OCI-M2 (cell line): ENCODE measurements around the gene MRPS23.

Source experiments
- DNase-seq: peaks from one replicate; lab custom pipeline; 2025; ENCODE audit not compliant: unreplicated experiment; lab: John Stamatoyannopoulos, UW

Gene MRPS23

DNA sequence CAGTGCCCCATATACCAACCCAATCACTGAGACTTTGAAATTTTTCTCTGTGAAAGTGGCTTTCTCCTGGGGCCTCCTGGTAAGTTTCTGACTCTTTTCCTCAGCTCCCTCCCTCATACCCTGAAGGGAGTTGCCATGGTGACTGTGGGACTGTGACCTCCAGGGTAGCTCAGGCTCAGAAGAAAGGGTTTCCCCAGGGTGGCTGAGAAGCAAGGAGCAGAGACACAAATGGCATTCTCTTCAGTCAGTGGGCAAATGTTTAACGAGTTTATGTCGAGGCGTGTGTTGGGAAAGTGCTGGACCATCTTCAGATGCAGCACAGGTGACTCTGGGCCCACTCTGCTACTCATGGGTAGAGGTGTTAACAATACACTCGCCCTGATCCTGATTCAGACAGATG lies 46.8 kb downstream of the MRPS23 start:
- DNase-seq, result no peak

DNA sequence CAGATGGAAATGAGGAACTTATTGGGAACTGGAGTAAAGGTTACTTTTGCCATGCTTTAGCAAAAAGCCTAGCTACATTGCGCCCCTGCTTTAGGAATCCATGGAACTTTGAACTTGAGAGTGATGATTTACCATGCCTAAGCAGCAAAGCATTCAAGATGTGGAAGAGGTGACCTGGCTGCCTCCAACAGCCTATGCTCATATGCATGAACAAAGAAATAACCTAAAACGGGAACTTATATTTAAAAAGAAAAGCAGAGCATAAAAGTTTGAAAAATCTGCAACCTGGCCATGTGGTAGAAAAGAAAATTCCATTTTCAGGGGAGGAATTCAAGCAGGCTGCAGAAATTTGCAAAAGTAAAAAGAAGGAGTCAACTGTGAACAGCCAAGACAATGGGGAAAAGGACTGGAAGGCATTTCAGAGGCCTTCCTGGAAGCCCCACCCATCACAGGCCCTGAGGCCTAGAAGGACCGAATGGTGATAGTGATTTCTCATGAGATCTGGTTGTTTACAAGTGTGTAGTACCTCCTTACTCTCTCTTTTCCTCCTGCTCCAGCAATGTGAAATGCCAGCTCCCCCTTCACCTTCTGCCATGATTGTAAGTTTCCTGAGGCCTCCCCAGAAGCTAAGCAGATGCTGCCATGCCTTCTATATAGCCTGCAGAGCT lies 48.7 kb downstream of the MRPS23 start:
- no peak for DNase-seq

DNA sequence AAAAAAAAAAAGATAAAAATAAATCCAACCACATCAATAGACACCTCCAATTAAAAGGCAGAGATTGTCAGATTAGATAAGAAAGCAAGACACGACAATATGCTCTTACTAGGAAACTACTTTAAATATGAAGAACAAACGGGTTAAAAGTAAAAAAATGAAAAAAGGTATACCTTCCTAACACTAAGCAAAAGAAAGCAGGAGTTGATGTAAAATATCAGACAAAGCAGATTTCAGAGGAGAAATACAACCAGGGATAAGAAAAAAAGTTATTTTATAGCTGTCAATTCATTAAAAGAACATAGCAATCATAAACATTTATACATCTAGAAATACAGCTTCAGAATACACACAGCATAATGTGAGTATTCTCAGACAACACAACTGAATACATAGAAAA lies 55.0 kb downstream of the MRPS23 start:
- no peak for DNase-seq

DNA sequence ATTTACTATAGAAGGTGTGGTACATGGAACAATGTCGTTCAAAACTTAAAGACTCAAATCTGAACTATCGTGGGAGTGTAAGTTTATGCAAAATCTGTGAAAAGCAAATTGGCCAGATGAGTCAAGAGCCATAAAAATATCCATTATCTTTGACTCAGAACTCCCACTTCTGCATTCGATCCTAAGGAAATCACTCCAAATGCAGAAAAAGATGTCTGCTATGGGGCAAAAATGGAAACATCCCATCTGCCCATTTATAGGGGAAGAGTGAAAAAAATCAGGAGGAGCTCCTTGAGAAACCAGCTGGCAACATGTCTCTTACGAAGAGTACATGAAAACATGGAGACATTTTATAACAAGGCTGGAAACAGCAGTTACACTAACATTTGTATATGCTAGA lies 61.1 kb downstream of the MRPS23 start:
- no peak for DNase-seq

DNA sequence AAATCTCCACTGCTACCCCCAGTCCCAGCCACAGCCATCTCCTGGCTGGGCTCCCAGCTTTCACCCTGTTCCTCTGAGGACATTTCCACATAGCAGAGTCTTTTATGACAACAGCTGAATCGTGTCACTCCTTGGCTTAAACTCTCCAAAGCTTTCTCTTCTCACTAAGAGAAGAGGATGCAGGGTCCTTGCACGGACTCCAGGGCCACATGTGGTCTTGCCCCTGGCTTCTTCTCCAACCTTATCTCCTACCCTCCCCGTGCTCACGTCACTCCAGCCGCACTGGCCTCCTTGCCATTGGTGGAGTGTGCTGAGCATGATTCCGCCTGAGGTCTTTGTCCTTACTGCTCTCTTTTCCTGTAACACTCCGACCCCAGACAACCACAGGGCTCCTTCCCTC lies 64.8 kb downstream of the MRPS23 start:
- no peak for DNase-seq
